Esophagus squamous epithelium (tissue), 4 donors: Measurements from ENCODE around the gene PDLIM5.

Source experiments
- POLR2A ChIP-seq, 4 donors: fragments of 450-650 bp; IDR thresholded peaks; one replicate each; pipeline ENCODE4 v1.6.1; 2017; ENCODE audit warnings: antibody characterized with exemption in 4 of 4, mild to moderate bottlenecking in 4 of 4, moderate library complexity in 3 of 4
- TF ChIP-seq, protein P1 (sequence below), 6 experiments: fragments of 450-650 bp in 4 of 6; fragments of 200-600 bp in 2 of 6; sonication (generic) in 2 of 6; IDR thresholded peaks; one replicate each; pipeline ENCODE4 v1.5.1; 2016 to 2019; ENCODE audit warnings: antibody characterized with exemption in 6 of 6, mild to moderate bottlenecking in 4 of 6, moderate library complexity in 4 of 6

DNA sequence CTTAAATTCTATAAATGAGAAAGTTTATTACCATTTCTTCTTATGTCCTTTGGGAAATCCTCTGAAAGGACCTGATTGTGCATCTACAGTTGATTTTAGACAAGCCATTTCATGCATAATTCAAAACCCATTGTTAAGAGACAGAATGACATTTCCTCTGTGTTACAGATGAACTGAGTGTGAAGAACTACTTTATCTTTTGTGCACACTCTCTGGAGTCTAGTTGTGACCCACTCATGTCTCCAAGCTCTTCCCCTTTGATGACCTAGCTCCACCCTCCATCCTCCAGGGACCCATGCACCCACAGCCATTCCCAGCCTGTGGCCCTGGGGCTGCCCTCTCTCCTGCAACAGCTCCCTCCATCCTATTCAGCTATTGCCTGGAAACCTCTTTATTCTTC lies 248.6 kb downstream of the PDLIM5 start:
- TF ChIP-seq, protein P1, sequence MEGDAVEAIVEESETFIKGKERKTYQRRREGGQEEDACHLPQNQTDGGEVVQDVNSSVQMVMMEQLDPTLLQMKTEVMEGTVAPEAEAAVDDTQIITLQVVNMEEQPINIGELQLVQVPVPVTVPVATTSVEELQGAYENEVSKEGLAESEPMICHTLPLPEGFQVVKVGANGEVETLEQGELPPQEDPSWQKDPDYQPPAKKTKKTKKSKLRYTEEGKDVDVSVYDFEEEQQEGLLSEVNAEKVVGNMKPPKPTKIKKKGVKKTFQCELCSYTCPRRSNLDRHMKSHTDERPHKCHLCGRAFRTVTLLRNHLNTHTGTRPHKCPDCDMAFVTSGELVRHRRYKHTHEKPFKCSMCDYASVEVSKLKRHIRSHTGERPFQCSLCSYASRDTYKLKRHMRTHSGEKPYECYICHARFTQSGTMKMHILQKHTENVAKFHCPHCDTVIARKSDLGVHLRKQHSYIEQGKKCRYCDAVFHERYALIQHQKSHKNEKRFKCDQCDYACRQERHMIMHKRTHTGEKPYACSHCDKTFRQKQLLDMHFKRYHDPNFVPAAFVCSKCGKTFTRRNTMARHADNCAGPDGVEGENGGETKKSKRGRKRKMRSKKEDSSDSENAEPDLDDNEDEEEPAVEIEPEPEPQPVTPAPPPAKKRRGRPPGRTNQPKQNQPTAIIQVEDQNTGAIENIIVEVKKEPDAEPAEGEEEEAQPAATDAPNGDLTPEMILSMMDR (IDR thresholded peaks at IDR 0.05) = no peak
- TF ChIP-seq POLR2A (IDR thresholded peaks at IDR 0.05) = no peak
